KMS-11 (cell line): ENCODE data around the gene SDC3.

Experiments used
- H2AFZ ChIP-seq: fragments of 200-600 bp; sonication (generic); 2 replicates; pipeline ENCODE4 v1.6.1; 2016; ENCODE audit warnings: antibody characterized with exemption, mixed run types, low read depth
- H3K27ac ChIP-seq: fragments of 200-600 bp; sonication (generic); 2 replicates; pipeline ENCODE4 v1.6.1; 2016; ENCODE audit warnings: mild to moderate bottlenecking, mixed run types
- H3K27me3 ChIP-seq: fragments of 200-600 bp; sonication (generic); 2 replicates; pipeline ENCODE4 v1.6.1; 2017; ENCODE audit warnings: mild to moderate bottlenecking, low read depth, mixed run types, moderate library complexity; ENCODE audit not compliant: insufficient read depth
- H3K36me3 ChIP-seq: fragments of 200-600 bp; sonication (generic); 2 replicates; pipeline ENCODE4 v1.6.1; 2017; ENCODE audit warnings: mild to moderate bottlenecking, mixed run types; ENCODE audit not compliant: insufficient read depth
- H3K4me1 ChIP-seq: fragments of 200-600 bp; sonication (generic); 2 replicates; pipeline ENCODE4 v1.6.1; 2016; ENCODE audit warnings: mild to moderate bottlenecking, low read depth, mixed run types; ENCODE audit not compliant: poor library complexity, severe bottlenecking
- H3K4me2 ChIP-seq: fragments of 200-600 bp; sonication (generic); 2 replicates; pipeline ENCODE4 v1.7.0; 2016; ENCODE audit warnings: mild to moderate bottlenecking, mixed run types
- H3K4me3 ChIP-seq: fragments of 200-600 bp; sonication (generic); IDR thresholded peaks from 2 replicates; pipeline ENCODE4 v1.6.1; 2017; ENCODE audit warnings: low read depth, low read length, mixed read lengths; ENCODE audit not compliant: insufficient read depth
- H3K79me2 ChIP-seq: fragments of 200-600 bp; sonication (generic); 2 replicates; pipeline ENCODE4 v1.6.1; 2016; ENCODE audit warnings: low read depth, mixed run types; ENCODE audit not compliant: insufficient read depth
- H3K9ac ChIP-seq: fragments of 200-600 bp; sonication (generic); 2 replicates; pipeline ENCODE4 v1.6.1; 2016; ENCODE audit warnings: mild to moderate bottlenecking, mixed run types
- H4K20me1 ChIP-seq: fragments of 200-600 bp; sonication (generic); 2 replicates; pipeline ENCODE4 v1.6.1; 2016; ENCODE audit warnings: mild to moderate bottlenecking, mixed run types; ENCODE audit not compliant: insufficient read depth
- TF ChIP-seq, protein P1 (sequence below): fragments of 200-600 bp; sonication (generic); conservative IDR thresholded peaks from 2 replicates; pipeline ENCODE4 v1.6.1; 2017; ENCODE audit warnings: low read depth, mild to moderate bottlenecking, antibody characterized with exemption, low read length, moderate library complexity, mixed read lengths

The SDC3 gene

DNA sequence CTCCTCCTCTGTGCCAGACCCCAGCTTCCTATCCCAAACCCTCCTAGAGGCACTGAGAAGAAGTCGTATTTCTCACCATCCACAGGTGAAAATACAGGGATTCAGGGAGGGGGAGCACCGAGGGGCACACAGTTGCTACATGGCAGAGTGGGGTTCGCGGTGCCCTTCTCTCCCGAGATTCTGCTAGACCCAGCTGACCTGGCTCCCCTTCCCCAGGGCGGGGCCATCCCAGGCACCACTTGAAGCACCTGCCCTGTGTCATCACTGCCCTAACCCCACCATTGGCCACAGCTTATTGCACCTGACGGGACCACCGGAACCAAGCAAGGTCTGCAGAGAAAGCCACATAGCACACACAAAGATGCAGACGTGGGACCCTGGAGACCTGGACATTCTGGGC is 30.5 kb downstream of the SDC3 start:
- Histone ChIP-seq H3K27me3 (peaks cover 38% of the 10 kb centered on the region; the same call in 1 of the 2 replicates), H3K9ac (no peak overlapping the region), H3K4me2 (no peak overlapping the region), H3K4me1 (no peaks in the 10 kb centered on the region), H3K79me2 (no peaks in the 10 kb centered on the region), H4K20me1 (no peaks in the 10 kb centered on the region), H3K36me3 (no peaks in the 10 kb centered on the region), H3K27ac (no peak overlapping the region), H2AFZ (no peak overlapping the region), H3K4me3 (no peak overlapping the region)
- TF ChIP-seq, protein P1, sequence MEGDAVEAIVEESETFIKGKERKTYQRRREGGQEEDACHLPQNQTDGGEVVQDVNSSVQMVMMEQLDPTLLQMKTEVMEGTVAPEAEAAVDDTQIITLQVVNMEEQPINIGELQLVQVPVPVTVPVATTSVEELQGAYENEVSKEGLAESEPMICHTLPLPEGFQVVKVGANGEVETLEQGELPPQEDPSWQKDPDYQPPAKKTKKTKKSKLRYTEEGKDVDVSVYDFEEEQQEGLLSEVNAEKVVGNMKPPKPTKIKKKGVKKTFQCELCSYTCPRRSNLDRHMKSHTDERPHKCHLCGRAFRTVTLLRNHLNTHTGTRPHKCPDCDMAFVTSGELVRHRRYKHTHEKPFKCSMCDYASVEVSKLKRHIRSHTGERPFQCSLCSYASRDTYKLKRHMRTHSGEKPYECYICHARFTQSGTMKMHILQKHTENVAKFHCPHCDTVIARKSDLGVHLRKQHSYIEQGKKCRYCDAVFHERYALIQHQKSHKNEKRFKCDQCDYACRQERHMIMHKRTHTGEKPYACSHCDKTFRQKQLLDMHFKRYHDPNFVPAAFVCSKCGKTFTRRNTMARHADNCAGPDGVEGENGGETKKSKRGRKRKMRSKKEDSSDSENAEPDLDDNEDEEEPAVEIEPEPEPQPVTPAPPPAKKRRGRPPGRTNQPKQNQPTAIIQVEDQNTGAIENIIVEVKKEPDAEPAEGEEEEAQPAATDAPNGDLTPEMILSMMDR: no peak

DNA sequence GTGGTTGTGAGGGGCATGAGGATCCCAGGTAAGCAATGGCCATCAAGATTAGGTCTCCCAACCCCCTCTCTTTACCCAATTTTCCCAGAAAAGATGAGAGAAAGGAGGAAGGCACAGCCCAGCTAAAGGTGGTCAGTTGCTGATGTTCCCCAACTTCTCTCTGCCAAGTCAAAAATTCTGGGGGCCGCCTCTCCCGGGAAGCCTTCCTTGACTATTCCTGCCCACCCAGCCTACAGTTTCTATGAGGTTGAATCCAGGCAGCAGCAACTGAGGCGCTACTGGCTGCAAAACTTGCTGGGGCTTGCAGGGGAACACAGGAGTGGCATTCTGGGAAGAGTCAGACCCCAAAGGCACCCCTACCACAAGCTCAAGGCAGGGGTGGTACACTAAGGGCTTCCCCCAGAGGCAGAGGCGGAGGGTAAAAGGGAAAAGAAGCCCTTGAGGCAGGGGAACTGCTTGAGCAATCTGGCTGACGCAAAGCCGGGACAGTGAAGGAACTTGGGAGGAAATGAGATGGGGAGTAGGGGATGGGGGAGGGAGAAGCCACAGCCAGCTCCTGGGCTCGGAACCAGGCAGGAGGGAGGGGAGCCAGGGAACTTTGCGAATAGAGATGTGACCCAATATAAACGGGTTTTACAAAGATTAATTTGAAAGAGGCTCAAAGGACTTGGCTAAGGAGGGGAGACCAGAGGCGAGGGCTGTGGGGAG is 31.2 kb downstream of the SDC3 start:
- no peaks in the 10 kb centered on the region for H3K79me2 ChIP-seq
- no peaks in the 10 kb centered on the region for H3K36me3 ChIP-seq
- TF ChIP-seq, protein P1: no peak
- no peak overlapping the region for H3K4me3 ChIP-seq
- H3K27me3 ChIP-seq: peaks cover 38% of the 10 kb centered on the region; the same call in 1 of the 2 replicates
- H3K27ac ChIP-seq: no peak overlapping the region
- no peak overlapping the region for H3K4me2 ChIP-seq
- H4K20me1 ChIP-seq: no peaks in the 10 kb centered on the region
- no peaks in the 10 kb centered on the region for H3K4me1 ChIP-seq
- H3K9ac ChIP-seq: no peak overlapping the region
- H2AFZ ChIP-seq: no peak overlapping the region

DNA sequence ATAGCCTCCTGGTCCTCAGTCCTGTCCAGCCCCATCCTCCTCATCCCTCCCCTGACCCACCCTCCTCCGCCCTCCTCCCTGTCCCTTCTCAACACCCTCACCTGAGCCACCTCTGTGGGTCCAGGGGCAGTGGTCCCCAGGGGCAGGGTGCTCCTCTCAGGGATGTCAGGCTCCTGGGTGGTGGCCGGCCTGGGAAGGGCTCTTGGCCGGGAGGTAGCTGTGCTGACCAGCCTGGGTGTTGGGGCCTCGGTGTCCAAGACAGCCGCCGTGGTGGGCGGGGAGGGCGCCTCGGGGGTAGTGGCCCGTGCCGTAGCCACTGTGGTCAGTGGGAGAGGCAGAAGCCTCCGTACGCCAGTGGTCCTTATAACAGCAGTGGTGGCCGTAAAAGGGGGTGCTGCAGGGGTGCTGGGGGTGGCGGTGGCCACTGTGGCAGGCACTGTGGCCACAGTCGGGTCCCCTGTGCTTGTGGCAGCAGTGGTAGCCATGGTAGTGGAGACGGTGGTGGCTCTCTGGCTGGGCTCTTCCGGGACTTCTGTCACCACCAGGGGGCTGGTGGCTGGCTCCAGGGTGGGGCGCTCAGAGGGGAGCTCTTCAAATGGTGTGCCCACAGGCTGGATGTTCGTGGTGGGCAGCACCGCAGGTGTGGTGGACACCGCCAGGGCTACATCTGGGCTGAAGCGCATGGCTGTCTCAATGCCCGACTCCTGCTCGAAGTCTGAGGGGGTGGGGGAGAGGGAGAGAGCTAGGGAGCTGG is 31.9 kb downstream of the SDC3 start:
- Histone ChIP-seq H3K79me2 (no peaks in the 10 kb centered on the region), H3K36me3 (no peaks in the 10 kb centered on the region), H3K27ac (no peak overlapping the region), H2AFZ (no peak overlapping the region), H3K4me3 (no peak overlapping the region), H3K27me3 (peaks cover 38% of the 10 kb centered on the region; the same call in 1 of the 2 replicates), H3K4me1 (no peaks in the 10 kb centered on the region), H3K4me2 (no peak overlapping the region), H4K20me1 (no peaks in the 10 kb centered on the region), H3K9ac (no peak overlapping the region)
- TF ChIP-seq, protein P1: no peak

DNA sequence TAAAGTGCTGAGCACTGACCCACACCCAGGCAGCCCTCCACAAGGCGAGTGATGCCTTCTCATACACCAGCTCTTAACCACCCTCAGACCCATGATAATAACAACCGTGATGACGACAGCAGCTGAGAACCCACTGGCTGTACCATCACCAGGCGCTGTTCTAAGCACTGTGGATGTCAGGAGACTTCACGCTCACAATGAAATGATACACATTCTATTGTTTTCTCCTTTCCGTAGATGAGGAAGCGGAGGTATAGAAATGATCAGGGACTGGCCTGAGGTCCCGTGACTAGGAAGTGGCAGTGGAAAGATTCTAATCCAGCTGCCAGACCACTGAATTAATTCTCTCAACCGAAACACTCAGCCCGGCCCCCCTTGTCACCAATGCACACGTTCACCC is 32.6 kb downstream of the SDC3 start:
- Histone ChIP-seq H3K4me3 (no peak overlapping the region), H3K9ac (no peak overlapping the region), H4K20me1 (no peaks in the 10 kb centered on the region), H3K27me3 (peaks cover 37% of the 10 kb centered on the region; the same call in 1 of the 2 replicates), H3K27ac (no peak overlapping the region), H3K79me2 (no peaks in the 10 kb centered on the region), H3K36me3 (no peaks in the 10 kb centered on the region), H3K4me2 (no peak overlapping the region), H2AFZ (no peak overlapping the region), H3K4me1 (no peaks in the 10 kb centered on the region)
- TF ChIP-seq, protein P1: no peak
